AG04449 (cell line): ENCODE results near the gene ISG20L2.

Source experiments
- CTCF ChIA-PET: fragments of 350-600 bp; formaldehyde crosslinking; extraction: SDS; loops from one replicate; lab custom pipeline; 2021; ENCODE audit warnings: antibody characterized with exemption; lab: Yijun Ruan, JAX
- POLR2A ChIA-PET: fragments of 400-600, 350-600 bp; formaldehyde crosslinking; extraction: SDS; loops from one replicate; lab custom pipeline; 2020; ENCODE audit warnings: antibody characterized with exemption, inconsistent platforms; lab: Yijun Ruan, JAX
- DNase-seq: peaks from one replicate; pipeline ENCODE4 v3.0.0-alpha.2; 2010; ENCODE audit warnings: low read depth, low spot score
- H3K4me3 ChIP-seq: 2 replicates; pipeline ENCODE4 v1.5.1; 2011; ENCODE audit warnings: low read depth, mild to moderate bottlenecking, control low read depth, low read length
- CTCF ChIP-seq: IDR thresholded peaks from one replicate; pipeline ENCODE4 v1.5.1; 2011; ENCODE audit warnings: mild to moderate bottlenecking, moderate library complexity, low read length, control low read depth, inconsistent platforms; ENCODE audit not compliant: insufficient read depth; ENCODE audit errors: missing control alignments

Gene ISG20L2

GRCh38 chr1:156705918-156706656 is 22.5 kb downstream of the ISG20L2 start:
- ChIA-PET POLR2A (interaction anchor here (0.6 to 2.5 kb wide), 5 partner anchors 15 to 45 kb away, joined by 3 to 8 read pairs (median 3); partner anchors contain the start of gene HDGF), CTCF (interaction anchor here (0.6 to 49.8 kb wide), 22 partner anchors 11 to 211 kb away, joined by 3 to 2951 read pairs (median 4); partner anchors contain the start of genes CRABP2, HAPLN2, ISG20L2 and METTL25B)
- peak; percentile 88 for TF ChIP-seq CTCF
- no peak for DNase-seq
- H3K4me3 ChIP-seq = peak overlapping the region; percentile 55

DNA sequence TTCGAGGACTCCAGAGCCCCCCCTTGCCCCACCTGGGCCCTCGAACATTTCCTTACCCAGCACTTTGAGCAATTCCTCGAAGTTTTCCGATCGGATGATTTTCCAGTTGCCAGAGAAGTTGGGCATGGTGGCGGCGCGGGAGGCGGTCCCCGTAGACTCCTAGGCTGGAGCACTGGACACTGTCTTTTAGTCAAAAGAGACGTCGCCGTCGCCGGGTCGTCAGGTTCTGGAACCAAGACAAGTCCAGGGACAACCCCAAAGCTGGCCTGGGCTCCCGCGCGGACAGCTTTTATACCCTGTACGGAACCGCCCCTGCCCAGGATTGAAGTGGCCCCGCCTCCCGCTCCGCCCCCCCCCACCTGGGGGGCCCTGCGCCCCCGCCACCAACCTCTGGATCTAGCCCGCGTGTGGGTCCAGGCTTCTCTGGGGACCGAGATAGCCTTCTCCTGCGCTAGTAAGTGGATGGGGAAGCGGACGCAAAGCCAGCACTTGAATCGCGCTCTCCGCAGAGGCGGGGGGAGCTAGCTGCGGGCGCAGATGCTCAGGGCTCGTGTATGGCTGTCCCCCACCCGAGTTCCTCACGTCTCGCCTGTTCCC is 23.1 kb downstream of the ISG20L2 start, which contains the start of gene CRABP2:
TSS of gene CRABP2 (minus strand) at position 263 of the 597 bp plus-strand sequence. CDS start at position 126, 137 bp downstream.
- peak within 1 kb of the TSS; percentile 55 for H3K4me3 ChIP-seq
- DNase-seq = no peak
- TF ChIP-seq CTCF = no peak
- POLR2A ChIA-PET = interaction anchor here (0.7 to 2.5 kb wide), 4 partner anchors 14 to 44 kb away, joined by 3 to 8 read pairs (median 4); no protein-coding TSS in a partner anchor
- CTCF ChIA-PET = interaction anchor here (0.7 to 49.8 kb wide), 15 partner anchors 11 to 212 kb away, joined by 3 to 2951 read pairs (median 6); partner anchors contain the start of genes CRABP2, HAPLN2, ISG20L2 and METTL25B

- peak overlapping the region; percentile 55 for H3K4me3 ChIP-seq
- POLR2A ChIA-PET = interaction anchor here (2.5 kb wide), 1 partner anchor 14 kb away, joined by 8 read pairs; no protein-coding TSS in a partner anchor
- DNase-seq = no peak
- CTCF ChIA-PET = interaction anchor here (1.3 to 49.8 kb wide), 9 partner anchors 11 to 155 kb away, joined by 3 to 2951 read pairs (median 9); partner anchors contain the start of genes CRABP2, ISG20L2, METTL25B and NES
- no peak for TF ChIP-seq CTCF
Observed at GRCh38 chr1:156704930-156705320, 23.6 kb downstream of the ISG20L2 start.

DNA sequence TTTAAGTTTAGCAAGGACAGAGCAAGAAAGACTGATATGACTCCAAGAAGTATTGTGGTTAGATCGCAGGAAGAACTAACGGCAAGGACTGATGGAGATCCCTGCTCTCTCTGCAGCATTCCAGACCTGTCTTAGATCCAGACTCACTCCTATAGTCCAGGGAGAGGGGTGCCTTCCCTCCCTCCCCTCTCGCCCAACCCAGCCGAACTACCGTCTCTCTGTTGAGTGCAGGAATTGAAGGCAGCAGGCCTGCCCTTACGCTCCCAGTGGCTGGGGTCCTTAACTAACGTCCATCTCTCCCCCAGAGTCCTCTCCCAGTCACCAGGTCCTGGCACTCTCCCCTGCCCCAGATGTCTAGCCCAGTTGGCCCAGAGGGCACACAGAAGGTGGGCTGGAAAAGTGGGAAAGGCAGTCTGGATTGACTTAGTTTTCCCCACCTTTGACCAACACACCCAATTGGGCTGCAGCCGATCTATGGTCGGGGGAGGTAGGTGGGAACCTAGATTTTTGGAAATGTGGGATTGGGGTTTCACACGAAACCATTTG is 24.3 kb downstream of the ISG20L2 start:
- no peak for DNase-seq
- ChIA-PET CTCF (interaction anchor here (1.2 to 49.8 kb wide), 6 partner anchors 10 to 156 kb away, joined by 5 to 2951 read pairs (median 19); partner anchors contain the start of genes CRABP2, ISG20L2, METTL25B and NES), POLR2A (interaction anchor here (2.5 kb wide), 1 partner anchor 13 kb away, joined by 8 read pairs; no protein-coding TSS in a partner anchor)
- no peak for TF ChIP-seq CTCF
- peak overlapping the region; percentile 55 for H3K4me3 ChIP-seq

- CTCF ChIA-PET = interaction anchor here (1.2 to 49.8 kb wide), 5 partner anchors 10 to 156 kb away, joined by 5 to 2951 read pairs (median 11); partner anchors contain the start of genes CRABP2, ISG20L2, METTL25B and NES
- no peak for DNase-seq
- POLR2A ChIA-PET = interaction anchor here (0.6 to 0.8 kb wide), 2 partner anchors 10 to 17 kb away, joined by 3 to 4 read pairs; no protein-coding TSS in a partner anchor
- TF ChIP-seq CTCF = no peak
- H3K4me3 ChIP-seq = peak overlapping the region; percentile 55
Observed at GRCh38 chr1:156703741-156704140, 24.8 kb downstream of the ISG20L2 start.
